Pulmonary artery endothelial cell (primary cell): ENCODE data around the gene PTPRN2. TPM values are rescaled to one million over a fixed set of nuclear protein-coding genes. Genes with fewer than 3 reads are reported as not detected.
"Not testable (repeated sequence)": the region's sequence is repeated elsewhere in the genome, so short reads cannot be mapped to it uniquely, and the experiment has no call there.

Experiments
- DNase-seq: peaks from one replicate; pipeline ENCODE4 v3.0.0-alpha.2; 2011; ENCODE audit warnings: low read depth, low spot score
- total RNA-seq: library from RNA; depleted of rRNA; stranded (reverse); fragments of >200 nt; gene quantifications from 2 replicates; pipeline ENCODE4 v1.2.3, GENCODE V29; 2014

Gene PTPRN2
- total RNA-seq, 1 donor from 2014 or later, result 0.53 TPM

- DNase-seq, result not testable (repeated sequence)
Observed at GRCh38 chr7:158534134-158534515, 53.5 kb downstream of the PTPRN2 start.

- no peak for DNase-seq
Observed at GRCh38 chr7:158533386-158534133, 54.1 kb downstream of the PTPRN2 start.

GRCh38 chr7:158532093-158532627 is 55.5 kb downstream of the PTPRN2 start:
- DNase-seq, result no peak

DNA sequence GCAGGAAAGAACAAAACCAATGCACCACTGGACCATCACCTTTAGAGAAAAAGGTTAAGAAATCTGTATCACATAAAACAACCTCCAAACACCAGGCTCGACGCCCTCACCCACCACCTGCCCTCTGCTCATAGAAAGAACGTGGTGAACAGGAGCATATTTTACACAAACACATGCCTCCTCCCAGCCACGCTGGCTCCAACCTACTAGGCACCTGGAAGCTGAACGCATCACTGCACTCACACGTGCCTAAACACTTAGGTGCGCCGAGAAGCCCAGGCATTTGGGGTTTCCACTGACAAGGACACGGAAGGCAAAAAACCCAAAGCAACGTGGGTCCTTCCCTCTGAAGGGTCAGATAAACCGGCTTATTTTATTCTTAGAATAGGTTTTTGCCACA is 56.0 kb downstream of the PTPRN2 start:
- no peak for DNase-seq

DNA sequence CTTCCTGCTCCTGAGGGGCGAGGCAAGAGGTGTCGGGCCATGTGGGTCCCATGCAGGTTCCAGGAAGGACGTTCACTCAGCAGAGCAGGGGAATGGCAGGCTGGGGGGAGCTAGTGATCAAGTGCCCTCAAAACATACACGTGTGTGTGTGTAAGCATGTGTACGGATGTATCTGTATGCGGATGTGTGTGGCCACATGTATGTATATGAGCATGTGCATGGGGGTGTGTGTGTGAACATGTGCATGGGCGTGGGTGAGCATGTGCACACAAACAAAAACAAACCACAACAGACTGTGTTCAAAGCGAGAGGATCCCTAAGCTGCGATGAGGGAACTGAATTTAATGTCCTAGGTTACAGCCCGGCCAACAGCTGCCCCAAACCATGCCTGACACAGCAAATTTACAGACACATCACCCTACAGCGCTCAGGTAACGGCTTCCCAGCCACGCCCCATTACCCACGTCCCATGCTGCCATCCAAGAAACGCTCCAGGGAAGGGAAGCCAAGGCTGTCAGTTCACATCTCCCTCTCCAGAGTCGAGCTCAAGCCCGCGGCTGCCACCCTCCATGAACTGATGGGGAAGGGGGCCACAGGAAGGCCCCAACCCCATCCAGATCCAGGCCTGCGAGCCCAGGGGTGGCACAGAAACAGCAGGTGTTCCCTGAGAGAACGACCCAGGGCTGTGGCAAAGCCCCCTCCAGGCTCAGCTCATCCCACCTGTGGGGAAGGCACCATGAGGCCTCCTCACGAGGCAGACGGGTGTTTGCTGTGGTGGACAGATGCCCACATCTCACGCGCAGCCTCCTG is 56.6 kb downstream of the PTPRN2 start:
- DNase-seq, result no peak

DNA sequence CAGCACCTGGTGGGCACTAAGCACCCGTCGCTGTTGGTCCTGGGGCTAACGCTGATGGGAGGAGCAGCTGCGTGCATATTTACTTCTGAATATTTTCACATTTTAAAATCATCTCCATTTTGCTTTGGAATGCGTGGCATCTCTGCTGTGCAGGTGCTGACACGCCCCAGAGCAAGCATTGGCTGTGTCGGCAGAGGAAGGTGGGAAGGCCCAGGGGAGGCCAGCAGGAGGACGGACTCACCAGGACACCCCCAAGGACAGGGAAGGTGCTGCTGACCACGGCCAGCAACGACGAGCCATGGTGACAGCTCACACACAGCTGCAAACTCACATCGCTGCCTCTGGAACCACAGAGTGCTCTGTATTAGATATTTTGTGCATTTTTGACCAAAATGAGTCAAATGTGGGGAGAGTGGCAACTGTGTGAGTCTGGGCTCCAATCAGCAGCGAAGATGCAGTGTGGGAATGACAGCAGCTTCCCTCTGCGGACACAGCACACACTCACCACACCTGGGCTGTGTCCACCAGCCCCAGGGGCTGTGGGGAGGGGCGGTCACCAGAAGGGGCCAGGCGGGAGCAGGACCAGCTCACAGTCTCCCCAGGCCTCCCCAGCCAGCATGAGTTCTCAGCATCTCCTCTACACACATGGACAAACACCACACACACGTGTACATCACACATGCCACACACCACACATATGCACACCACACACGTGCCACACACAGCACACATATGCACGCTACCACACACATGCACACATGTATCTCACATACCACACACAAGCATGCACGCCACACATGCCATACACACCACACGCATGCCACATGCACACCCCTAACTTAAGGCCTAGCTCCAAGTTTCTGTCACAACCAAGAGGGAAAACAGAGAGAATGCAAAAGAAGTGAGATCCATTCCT is 58.2 kb downstream of the PTPRN2 start:
- no peak for DNase-seq

DNA sequence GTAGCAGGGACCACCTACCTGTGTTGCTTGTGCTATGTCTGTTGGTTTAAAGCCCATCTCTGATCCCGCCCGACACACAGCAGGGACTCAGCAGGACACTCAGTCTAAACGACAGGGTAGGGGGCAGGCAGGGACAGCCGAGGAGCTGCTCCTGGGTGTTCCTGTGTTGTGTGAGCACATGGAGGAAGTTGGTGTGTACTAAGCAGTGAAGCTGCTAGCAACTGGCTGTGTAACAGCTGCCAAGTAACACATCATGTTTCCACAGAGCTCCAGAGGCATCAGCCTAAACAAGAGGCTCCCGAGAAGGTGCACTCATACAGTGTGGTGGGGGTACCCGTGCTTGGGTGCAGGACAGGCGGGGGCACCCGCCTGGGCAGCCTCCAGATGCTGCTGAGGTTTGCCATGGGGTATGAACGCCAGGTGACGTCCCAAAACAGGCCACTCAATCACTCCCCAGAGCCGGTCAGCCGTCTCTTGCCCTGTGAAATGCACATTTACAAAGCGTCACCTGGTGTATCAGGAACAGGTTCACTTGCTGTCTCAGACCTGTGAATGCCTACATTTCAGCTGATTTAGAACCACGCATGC is 59.6 kb downstream of the PTPRN2 start:
- no peak for DNase-seq

- no peak for DNase-seq
Observed at GRCh38 chr7:158527495-158527894, 60.1 kb downstream of the PTPRN2 start.

- DNase-seq, result no peak
Observed at GRCh38 chr7:158527038-158527437, 60.6 kb downstream of the PTPRN2 start.

DNA sequence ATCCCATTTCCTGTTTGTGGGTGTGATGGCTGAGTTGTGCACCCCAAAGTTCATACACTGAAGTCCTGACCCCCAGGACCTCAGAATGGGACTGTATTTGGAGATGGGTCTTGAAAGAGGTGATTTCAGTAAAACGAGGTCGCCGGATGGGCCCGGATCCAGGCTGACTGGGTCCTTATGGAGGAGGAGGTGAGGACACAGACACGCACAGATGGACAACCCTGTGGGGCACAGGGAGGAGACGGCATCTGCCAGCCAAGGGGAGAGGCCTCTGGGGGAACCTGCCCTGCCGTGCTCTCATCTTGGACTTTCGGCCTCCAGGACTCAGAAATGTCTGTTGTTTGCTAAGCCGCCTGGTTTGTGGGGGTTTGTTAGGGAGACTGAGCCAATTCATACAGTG is 61.1 kb downstream of the PTPRN2 start:
- DNase-seq, result no peak

DNA sequence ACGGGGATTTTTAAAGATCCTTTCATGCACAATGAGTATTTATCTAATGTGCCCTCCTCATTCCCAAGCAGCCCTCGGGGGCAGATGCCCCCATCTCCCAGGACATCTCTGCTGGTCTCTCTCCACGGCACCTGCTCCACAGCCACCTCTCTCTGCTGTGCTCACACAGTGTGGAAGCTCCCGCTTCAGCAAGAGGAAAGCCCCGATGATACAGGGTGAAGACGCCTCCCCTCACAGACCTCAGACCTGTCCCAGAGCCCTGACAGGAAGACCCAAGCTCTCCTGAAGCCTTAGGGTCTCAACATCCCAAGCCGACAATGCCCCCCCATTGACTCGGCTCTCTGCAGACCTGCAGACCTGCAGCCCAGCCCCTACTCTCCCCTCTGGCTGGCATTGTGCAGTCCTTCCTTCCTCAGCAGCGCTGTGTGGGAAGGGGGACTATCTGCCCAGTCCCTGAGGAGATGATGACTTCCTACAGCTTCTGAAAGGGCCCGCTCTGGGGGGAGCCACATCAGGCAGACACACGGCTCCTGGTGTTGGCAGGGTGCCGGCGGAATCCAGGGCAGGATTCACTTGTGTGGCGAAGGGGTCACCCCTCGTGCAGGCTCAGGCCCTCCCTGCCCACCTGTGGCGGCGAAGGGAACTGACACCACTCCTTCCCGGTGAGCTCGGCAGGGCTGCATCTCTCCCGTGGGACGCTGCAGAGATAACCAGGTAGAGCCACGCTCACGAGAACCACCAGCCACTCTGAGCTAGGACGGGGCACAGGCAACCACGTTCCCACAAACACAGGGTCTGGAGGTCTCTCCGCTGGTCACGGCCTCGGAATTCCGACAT is 61.8 kb downstream of the PTPRN2 start:
- no peak for DNase-seq

GRCh38 chr7:158524749-158525635 is 62.6 kb downstream of the PTPRN2 start:
- no peak for DNase-seq

DNA sequence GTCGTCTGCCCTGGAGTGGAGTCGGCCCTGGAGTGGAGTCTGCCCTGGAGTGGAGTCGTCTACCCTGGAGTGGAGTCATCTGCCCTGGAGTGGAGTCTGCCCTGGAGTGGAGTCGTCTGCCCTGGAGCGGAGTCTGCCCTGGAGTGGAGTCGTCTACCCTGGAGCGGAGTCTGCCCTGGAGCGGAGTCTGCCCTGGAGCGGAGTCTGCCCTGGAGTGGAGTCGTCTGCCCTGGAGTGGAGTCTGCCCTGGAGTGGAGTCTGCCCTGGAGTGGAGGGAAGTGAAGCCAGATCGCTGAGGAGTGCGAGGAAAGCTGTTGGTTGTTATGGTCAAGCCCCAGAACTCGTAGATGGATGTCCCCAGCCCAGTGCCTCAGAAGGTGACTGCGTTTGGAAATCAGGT is 63.3 kb downstream of the PTPRN2 start:
- DNase-seq, result not testable (repeated sequence)

DNA sequence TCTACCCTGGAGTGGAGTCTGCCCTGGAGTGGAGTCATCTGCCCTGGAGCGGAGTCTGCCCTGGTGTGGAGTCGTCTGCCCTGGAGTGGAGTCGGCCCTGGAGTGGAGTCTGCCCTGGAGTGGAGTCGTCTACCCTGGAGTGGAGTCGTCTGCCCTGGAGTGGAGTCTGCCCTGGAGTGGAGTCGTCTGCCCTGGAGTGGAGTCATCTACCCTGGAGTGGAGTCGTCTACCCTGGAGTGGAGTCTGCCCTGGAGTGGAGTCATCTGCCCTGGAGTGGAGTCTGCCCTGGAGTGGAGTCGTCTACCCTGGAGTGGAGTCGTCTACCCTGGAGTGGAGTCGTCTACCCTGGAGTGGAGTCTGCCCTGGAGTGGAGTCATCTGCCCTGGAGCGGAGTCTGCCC is 63.7 kb downstream of the PTPRN2 start:
- DNase-seq, result not testable (repeated sequence)

GRCh38 chr7:158523165-158523856 is 64.3 kb downstream of the PTPRN2 start:
- not testable (repeated sequence) for DNase-seq

DNA sequence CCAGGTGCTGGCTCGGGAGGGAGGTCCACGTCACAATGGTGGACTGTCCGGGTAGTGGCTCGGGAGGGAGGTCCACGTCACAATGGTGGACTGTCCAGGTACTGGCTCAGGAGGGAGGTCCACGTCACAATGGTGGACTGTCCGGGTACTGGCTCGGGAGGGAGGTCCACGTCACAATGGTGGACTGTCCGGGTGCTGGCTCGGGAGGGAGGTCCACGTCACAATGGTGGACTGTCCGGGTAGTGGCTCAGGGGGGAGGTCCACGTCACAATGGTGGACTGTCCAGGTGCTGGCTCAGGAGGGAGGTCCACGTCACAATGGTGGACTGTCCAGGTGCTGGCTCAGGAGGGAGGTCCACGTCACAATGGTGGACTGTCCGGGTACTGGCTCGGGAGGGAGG is 65.8 kb downstream of the PTPRN2 start:
- DNase-seq, result not testable (repeated sequence)

GRCh38 chr7:158520825-158521224 is 66.8 kb downstream of the PTPRN2 start:
- no peak for DNase-seq

DNA sequence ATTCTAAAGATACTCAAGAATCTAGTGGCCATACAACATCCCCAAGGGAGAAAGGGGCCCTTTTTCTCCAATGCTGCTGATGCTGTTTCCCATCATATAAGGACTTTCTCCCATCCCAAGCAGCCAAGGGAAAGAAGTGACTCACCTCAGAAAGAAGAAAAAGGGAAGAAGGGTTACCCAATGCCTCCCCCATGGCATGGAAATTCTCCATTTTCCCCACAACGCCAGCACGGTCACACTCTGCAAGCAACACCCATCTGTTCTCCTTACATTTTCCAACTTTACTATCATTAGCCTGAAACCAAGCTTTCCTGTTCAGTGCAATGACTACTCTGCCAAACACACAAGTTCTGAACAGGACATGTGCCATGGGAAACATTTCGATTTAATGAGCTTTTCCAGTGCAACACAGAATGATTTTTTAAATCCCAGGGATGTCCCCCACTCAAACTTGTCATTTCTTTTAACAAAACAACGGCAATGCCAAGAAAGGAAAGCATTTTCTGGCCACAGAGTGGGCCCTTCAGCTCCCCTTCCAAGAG is 67.9 kb downstream of the PTPRN2 start:
- no peak for DNase-seq
